GM21447 (cell line): Measurements from ENCODE around the gene IQCN.

ENCODE experiments used
- ATAC-seq: cut with Tn5 transposase; IDR thresholded peaks from one replicate; pipeline ENCODE4 v1.9.1; 2021; ENCODE audit not compliant: unreplicated experiment

The IQCN gene

GRCh38 chr19:18289471-18290301, 15.4 kb upstream of the IQCN start:
- no peak for ATAC-seq

- ATAC-seq, result no peak
Observed at GRCh38 chr19:18287836-18288772, 13.9 kb upstream of the IQCN start.

DNA sequence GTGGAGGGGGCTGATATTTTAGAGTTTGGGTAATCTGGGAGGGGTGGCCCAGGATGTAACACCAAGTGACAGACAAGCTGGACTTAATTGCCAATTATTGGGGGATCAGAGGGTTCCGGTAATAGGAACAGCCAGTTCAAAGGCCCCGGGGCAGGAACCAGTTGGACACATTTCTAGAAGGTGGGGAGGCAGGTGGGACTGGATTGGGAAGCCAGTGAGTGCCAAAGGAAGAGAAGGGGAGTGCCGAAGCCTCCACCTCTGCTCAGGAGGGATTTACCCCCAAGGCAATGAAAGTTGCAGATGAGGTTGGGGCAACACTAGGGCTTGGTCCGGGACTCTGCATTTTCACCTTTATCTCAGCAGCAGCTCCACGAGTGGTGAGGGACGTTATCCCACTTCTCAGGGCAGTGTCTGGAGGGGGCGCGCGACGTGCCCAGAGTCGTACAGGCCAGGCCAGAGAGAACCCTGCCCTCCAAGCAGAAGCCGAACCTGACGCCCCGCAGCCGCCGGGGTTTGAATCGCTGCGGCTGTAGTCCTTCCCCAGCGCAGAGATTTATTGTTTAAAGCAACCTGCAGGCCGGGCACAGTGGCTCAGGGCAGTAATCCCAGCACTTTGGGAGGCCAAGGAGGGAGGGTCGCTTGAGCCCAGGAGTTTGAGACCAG, 12.9 kb upstream of the IQCN start:
- no peak for ATAC-seq

DNA sequence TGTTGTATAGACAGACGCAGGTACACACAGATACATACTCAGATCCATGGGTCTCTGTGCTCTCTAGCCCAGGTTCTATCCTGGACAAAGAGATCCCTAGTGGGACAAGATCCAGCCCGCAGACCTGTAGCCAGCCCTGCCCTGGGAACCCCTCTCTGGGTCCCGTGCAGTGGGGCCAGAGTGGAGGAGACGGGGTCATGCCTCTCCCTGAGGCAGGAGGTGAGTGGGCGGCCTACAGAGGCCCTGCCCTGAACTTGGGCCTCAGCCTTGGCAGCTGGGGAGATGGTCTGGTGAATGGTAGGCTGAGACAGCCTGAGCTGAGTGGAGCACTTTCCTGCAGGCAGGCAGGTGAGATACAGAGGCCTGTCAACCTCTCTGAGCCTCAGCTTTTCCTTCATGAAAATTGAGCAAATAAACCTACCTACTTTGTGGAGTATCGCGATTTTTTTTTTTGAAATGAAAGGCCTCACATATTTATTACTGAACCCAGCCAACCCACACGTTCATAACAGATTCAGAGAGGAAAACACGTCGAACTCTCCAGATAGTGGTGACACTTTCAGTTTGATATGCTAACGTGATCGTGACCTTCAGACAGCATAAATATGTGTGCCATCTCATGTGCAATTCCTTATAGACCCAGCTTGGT, 10.6 kb upstream of the IQCN start:
- ATAC-seq, result no peak

GRCh38 chr19:18283338-18283737, 9.1 kb upstream of the IQCN start:
- no peak for ATAC-seq

DNA sequence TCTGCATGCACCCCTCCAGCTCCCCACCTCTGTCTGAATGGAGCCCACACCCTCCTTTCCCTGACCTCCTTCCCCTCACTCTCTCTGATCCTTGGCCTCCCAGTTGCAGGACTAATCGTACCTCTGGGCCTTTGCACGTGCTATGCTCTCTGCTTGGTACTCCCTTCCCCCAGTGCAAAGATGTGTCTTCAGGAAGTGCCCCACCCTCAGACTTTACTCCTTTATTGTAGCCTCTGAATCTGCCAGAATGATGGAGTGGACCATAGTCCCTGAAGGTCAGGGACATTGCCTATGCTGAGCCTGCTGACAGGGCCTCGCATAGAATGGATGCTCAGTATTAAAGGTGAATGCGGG, 8.5 kb upstream of the IQCN start:
- no peak for ATAC-seq

DNA sequence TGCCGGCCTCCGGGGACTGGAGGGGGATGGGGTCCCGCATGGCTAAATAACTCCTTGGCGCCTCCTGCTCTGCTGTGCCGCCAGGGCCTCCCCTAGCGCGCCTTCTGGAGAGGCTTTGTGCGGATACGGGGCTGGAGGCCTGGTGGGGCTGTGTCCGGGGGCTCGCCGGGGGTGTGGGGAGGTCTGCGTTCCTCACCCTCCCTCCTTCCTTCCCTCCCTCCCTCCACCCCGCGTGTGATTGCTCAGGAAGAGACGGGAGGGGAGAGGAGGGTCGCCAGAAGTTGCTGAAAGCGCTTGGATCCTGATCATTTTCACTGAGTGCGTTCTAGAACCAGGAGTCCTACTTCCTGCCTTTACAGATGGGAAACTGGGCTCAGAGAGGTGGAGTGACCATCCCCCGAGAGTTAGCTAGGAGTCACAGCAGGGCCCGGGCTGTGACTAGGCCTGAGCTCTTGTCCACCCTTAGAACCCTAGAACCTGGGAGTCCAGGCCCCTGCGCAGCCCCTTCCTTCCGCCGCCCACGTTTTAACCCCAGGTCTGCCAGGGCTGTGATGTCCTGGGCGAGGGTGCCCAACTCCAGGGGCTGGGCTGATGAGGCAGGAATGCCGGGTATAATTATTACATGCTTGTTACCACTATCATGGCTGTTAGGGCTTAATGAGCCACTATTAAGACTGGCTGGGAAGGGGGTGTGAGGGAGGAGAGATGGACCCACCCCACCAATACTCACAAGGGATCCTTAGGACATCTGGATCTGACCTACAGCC, 8.0 kb upstream of the IQCN start:
- peak; percentile 29 for ATAC-seq

- ATAC-seq, result peak; percentile 54
Observed at GRCh38 chr19:18281082-18282020, 7.1 kb upstream of the IQCN start, which contains the start of gene JUND. TSS of gene JUND (minus strand) at chr19:18281622. CDS start at chr19:18281484, 138 bp downstream.

- no peak for ATAC-seq
Observed at GRCh38 chr19:18280247-18281081, 6.2 kb upstream of the IQCN start.

- no peak for ATAC-seq
Observed at GRCh38 chr19:18279516-18280246, 5.4 kb upstream of the IQCN start.

DNA sequence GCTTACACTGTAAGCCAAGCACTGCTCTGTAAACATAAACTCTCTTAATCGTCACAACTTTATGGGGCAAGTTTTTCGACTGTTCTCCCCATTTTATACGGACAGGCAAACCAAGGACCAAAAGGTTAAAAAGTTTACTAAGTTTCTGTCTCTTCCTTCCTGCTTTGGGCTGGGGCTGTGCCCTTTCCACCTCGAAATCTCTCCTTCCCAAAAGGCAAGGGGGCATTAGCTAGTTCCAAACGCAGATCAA, 4.9 kb upstream of the IQCN start:
- ATAC-seq, result no peak

DNA sequence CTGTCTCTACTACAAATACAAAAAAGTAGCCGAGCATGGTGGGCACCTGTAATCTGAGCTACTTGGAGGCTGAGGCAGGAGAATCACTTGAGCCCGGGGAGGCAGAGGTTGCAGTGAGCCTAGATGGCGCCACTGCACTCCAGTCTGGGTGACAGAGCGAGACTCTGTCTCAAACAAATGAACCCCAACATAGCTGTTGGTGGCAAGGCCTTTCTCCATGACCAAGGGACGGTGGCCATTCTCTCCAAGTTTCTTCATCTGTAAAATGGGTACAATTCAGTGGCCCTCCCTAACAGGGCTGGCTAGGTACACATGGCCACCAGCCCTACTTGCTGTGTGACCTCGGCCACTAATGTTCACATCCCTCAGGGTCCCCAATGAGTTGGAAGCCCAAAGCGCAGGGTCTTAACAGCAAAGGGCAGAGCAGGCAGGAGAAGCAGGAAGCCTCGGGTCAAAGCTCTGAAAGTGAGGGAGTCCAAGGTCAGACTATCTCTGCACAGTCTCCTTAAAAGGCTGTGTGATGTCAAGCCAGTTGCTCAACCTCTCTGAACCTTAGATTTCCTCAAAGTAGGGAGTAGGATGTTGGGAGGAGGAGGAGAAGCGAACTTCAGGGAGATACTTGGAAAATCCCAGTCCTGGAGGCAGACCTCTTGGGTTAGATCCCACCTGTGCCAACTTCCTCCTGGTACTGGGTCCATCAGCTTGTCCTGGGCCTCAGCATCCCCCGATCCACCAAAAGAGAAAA, 4.4 kb upstream of the IQCN start:
- ATAC-seq, result no peak

- ATAC-seq, result no peak
Observed at GRCh38 chr19:18274781-18275356, 617 bp upstream of the IQCN start.

DNA sequence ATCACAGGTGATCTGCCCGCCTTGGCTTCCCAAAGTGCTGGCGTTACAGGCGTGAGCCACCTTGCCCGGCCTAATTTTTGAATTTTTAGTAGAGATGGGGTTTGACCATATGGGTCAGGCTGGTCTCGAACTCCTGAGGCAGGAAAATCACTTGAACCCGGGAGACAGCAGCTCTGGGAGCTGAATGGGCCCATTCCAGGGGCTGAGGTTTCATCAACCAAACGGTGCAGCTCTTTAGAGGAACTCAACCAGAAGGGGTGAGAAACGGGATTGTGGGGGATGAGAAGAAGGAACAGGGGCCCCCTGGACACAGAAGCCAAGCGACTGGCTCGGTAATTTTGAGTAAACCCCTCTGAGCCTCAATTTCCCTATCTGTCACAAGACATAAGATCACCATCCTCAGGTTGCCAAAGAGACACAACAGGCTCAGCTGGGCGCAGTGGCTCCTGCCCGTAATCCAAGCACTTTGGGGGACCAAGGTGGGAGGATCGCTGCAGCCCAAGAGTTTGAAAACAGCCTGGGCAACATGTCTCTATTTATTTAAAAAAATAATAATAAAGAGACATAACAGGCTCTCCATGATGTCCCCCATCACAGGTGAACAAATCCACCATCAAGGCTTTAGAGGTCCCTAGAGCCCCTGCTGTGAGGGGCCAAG, 562 bp downstream of the IQCN start:
- ATAC-seq, result no peak

DNA sequence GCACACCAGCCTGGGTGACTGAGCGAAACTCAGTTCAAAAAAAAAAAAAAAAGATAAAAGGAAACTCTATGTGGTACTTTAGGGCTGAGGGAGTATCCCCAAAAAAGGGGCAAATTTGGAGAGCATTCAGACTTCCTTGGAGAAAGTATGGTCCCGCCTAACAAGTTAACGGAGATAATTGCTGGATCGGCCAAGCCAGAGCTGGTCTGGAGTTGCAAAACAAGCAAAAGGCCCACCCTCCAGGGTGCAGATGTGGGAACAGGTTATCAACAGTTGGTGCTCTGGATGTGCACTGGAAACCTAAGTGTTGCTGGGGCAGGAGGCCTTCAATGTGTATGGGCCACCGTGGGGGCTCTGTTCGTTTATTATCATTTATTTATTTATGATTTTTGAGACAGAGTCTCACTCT, 2.8 kb downstream of the IQCN start:
- ATAC-seq, result no peak

DNA sequence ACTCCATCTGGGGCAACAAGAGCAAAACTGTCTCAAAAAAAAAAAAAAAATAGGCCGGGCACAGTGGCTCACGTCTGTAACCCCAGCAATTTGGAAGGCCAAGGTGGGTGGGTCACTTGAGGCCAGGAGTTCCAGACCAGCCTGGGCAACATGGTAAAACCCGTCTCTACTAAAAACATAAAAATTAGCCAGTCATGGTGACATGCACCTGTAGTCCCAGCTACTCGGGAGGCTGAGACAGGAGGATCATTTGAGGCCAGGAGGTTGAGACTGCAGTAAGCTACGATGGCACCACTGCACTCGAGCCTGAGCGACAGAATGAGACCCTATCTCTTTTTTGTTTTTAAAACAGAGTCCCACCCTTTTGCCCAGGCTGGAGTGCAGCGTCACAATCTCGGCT, 3.9 kb downstream of the IQCN start:
- ATAC-seq, result no peak
